Astrocyte (in vitro differentiated cells and primary cell): ENCODE results near the gene PCK1. TPM values are rescaled to one million over a fixed set of nuclear protein-coding genes. Genes with fewer than 3 reads are reported as not detected.

ENCODE experiments used
- DNase-seq: peaks from one replicate; pipeline ENCODE4 v3.0.0-alpha.2; 2010; ENCODE audit warnings: low read depth
- FAIRE-seq: peaks from 2 replicates; lab custom pipeline; 2011; peaks lifted over from hg19 to GRCh38; lab: Jason Lieb, UNC
- H2AFZ ChIP-seq: 2 replicates; pipeline ENCODE4 v1.6.0; 2012; ENCODE audit warnings: low read depth, low read length, inconsistent platforms
- H3K27ac ChIP-seq: 2 replicates; pipeline ENCODE4 v1.5.1; 2011; ENCODE audit warnings: low read depth, low read length, inconsistent platforms
- H3K27me3 ChIP-seq: 2 replicates; pipeline ENCODE4 v1.6.0; 2011; ENCODE audit warnings: low read length, inconsistent platforms; ENCODE audit not compliant: insufficient read depth
- H3K36me3 ChIP-seq: 2 replicates; pipeline ENCODE4 v1.5.1; 2011; ENCODE audit warnings: low read length, inconsistent platforms; ENCODE audit not compliant: insufficient read depth
- H3K4me1 ChIP-seq: 2 replicates; pipeline ENCODE4 v1.5.1; 2011; ENCODE audit warnings: low read length, inconsistent platforms; ENCODE audit not compliant: insufficient read depth
- H3K4me2 ChIP-seq: 2 replicates; pipeline ENCODE4 v1.6.0; 2012; ENCODE audit warnings: low read length, inconsistent platforms
- H3K4me3 ChIP-seq: 2 replicates; pipeline ENCODE4 v1.5.1; 2011; ENCODE audit warnings: low read depth, mild to moderate bottlenecking, low read length, inconsistent platforms; ENCODE audit not compliant: insufficient read depth
- H3K79me2 ChIP-seq: 2 replicates; pipeline ENCODE4 v1.6.0; 2012; ENCODE audit warnings: mild to moderate bottlenecking, low read length, inconsistent platforms; ENCODE audit not compliant: insufficient read depth
- H3K9ac ChIP-seq: 2 replicates; pipeline ENCODE4 v1.6.0; 2012; ENCODE audit warnings: mild to moderate bottlenecking, low read length, inconsistent platforms
- H3K9me3 ChIP-seq: 2 replicates; pipeline ENCODE4 v1.5.1; 2012; ENCODE audit warnings: low read depth, mild to moderate bottlenecking, low read length, inconsistent platforms; ENCODE audit not compliant: insufficient read depth
- H4K20me1 ChIP-seq: 2 replicates; pipeline ENCODE4 v1.6.0; 2012; ENCODE audit warnings: low read length, inconsistent platforms; ENCODE audit not compliant: insufficient read depth
- H3K27ac Mint-ChIP-seq: one replicate; pipeline ENCODE4 v1.8.0; 2021; ENCODE audit warnings: mild to moderate bottlenecking, mixed read lengths; ENCODE audit not compliant: unreplicated experiment
- H3K27me3 Mint-ChIP-seq: one replicate; pipeline ENCODE4 v1.8.0; 2021; ENCODE audit warnings: low read depth, mixed read lengths; ENCODE audit not compliant: unreplicated experiment
- H3K36me3 Mint-ChIP-seq: one replicate; pipeline ENCODE4 v1.8.0; 2021; ENCODE audit warnings: low read depth, mixed read lengths; ENCODE audit not compliant: unreplicated experiment
- H3K4me1 Mint-ChIP-seq: one replicate; pipeline ENCODE4 v1.8.0; 2021; ENCODE audit warnings: low read depth, mixed read lengths; ENCODE audit not compliant: unreplicated experiment
- H3K4me3 Mint-ChIP-seq: one replicate; pipeline ENCODE4 v1.8.0; 2021; ENCODE audit warnings: mild to moderate bottlenecking, moderate library complexity, mixed read lengths; ENCODE audit not compliant: unreplicated experiment
- H3K9me3 Mint-ChIP-seq: one replicate; pipeline ENCODE4 v1.8.0; 2021; ENCODE audit warnings: mild to moderate bottlenecking, mixed read lengths; ENCODE audit not compliant: unreplicated experiment
- CTCF ChIP-seq: IDR thresholded peaks from 2 replicates; pipeline ENCODE4 v1.5.1; 2011; ENCODE audit warnings: low read depth, mild to moderate bottlenecking, inconsistent platforms, low read length, moderate library complexity; ENCODE audit not compliant: insufficient read depth
- EZH2 ChIP-seq: IDR thresholded peaks from 2 replicates; pipeline ENCODE4 v1.6.1; 2012; ENCODE audit warnings: mild to moderate bottlenecking, low read length, inconsistent platforms; ENCODE audit not compliant: insufficient read depth
- total RNA-seq: library from RNA; stranded (reverse); gene quantifications from 2 replicates; pipeline ENCODE4 v1.2.1, GENCODE V29; 2021

PCK1 gene
- total RNA-seq, 1 donor from 2014 or later = not detected

GRCh38 chr20:57536771-57537724 lies 23.9 kb upstream of the PCK1 start:
- Histone ChIP-seq H3K4me2 (no peak overlapping the region), H3K27me3 (peaks cover 43% of the 10 kb centered on the region), H4K20me1 (no peaks in the 10 kb centered on the region), H3K4me3 (no peak overlapping the region), H3K4me1 (no peaks in the 10 kb centered on the region), H3K9ac (no peak overlapping the region), H3K36me3 (no peaks in the 10 kb centered on the region), H3K27ac (no peak overlapping the region), H3K79me2 (no peaks in the 10 kb centered on the region), H2AFZ (no peak overlapping the region), H3K9me3 (peaks cover 13% of the 10 kb centered on the region)
- Mint-ChIP-seq H3K4me3 (no peak overlapping the region), H3K4me1 (no peaks in the 10 kb centered on the region), H3K27me3 (peaks cover 70% of the 10 kb centered on the region), H3K9me3 (peaks cover 21% of the 10 kb centered on the region), H3K36me3 (peaks cover 2% of the 10 kb centered on the region), H3K27ac (no peak overlapping the region)
- TF ChIP-seq EZH2 (no peak), CTCF (no peak)
- DNase-seq (no peak), FAIRE-seq (no peak)

DNA sequence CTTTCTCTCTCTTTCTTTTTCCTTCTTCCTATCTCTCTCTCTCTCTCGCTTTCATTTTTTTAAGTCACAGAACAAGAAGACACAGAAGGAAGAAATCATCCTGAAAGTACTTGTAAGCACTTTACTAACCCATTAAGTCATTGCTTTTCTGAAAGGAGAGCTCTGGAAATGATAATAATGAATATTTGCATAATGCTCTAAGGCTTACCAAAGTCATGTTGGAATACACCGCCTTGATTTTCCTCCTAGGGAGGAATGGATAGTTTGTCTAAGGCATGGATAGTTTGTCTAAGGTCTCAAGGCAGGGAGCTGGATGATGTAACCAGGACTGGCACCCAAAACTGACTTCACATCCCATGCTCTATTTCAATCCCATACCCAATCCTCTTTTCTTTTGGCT lies 23.1 kb upstream of the PCK1 start:
- Histone ChIP-seq H3K9ac (no peak overlapping the region), H2AFZ (no peak overlapping the region), H3K36me3 (no peaks in the 10 kb centered on the region), H3K9me3 (peaks cover 13% of the 10 kb centered on the region), H3K4me3 (no peak overlapping the region), H3K4me1 (no peaks in the 10 kb centered on the region), H3K27ac (no peak overlapping the region), H3K27me3 (peaks cover 42% of the 10 kb centered on the region), H4K20me1 (no peaks in the 10 kb centered on the region), H3K4me2 (no peak overlapping the region), H3K79me2 (no peaks in the 10 kb centered on the region)
- Mint-ChIP-seq H3K27ac (no peak overlapping the region), H3K9me3 (peaks cover 19% of the 10 kb centered on the region), H3K36me3 (peaks cover 2% of the 10 kb centered on the region), H3K4me3 (no peak overlapping the region), H3K27me3 (peaks cover 74% of the 10 kb centered on the region), H3K4me1 (no peaks in the 10 kb centered on the region)
- FAIRE-seq = no peak
- TF ChIP-seq CTCF (no peak), EZH2 (no peak)
- DNase-seq = no peak

DNA sequence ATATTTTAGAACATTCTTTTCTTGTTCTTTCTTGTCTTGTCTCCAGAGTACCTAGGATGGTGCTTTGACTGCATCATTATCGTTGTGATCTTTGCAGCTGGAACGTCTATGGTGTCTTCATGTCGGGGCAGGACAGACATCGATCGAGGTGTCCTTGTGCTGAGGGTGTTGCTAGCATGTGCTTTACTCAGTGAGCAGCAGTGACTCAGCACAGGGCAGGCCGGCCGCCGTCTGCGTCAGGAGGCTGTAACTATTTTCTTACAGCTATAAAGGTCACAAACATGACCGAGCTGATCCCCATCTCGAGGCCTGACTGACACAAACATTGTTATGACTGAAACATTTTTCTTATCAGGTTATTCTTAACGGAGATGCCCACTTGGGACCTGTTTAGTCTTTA lies 21.0 kb upstream of the PCK1 start:
- Histone ChIP-seq H3K9ac (no peak overlapping the region), H3K4me1 (no peaks in the 10 kb centered on the region), H2AFZ (no peak overlapping the region), H3K27me3 (peaks cover 54% of the 10 kb centered on the region), H3K4me3 (no peak overlapping the region), H3K4me2 (no peak overlapping the region), H3K79me2 (no peaks in the 10 kb centered on the region), H3K27ac (no peak overlapping the region), H3K36me3 (no peaks in the 10 kb centered on the region), H3K9me3 (peaks cover 13% of the 10 kb centered on the region), H4K20me1 (no peaks in the 10 kb centered on the region)
- FAIRE-seq = no peak
- H3K9me3 Mint-ChIP-seq = peaks cover 13% of the 10 kb centered on the region
- no peak overlapping the region for H3K4me3 Mint-ChIP-seq
- no peak for DNase-seq
- TF ChIP-seq EZH2 (no peak), CTCF (no peak)
- no peaks in the 10 kb centered on the region for H3K4me1 Mint-ChIP-seq
- H3K36me3 Mint-ChIP-seq = peaks cover 2% of the 10 kb centered on the region
- H3K27ac Mint-ChIP-seq = no peak overlapping the region
- peaks cover 74% of the 10 kb centered on the region for H3K27me3 Mint-ChIP-seq
